Measurements from ENCODE around the gene EXOSC2. TPM values are rescaled to one million over a fixed set of nuclear protein-coding genes. Genes with fewer than 3 reads are reported as not detected.
A peak's percentile ranks its signal among the peaks of the same experiment; 100 is the strongest.

EXOSC2 gene
- total RNA-seq, 2 donors from 2014 or later, result 47.8 to 74.0 TPM

DNA sequence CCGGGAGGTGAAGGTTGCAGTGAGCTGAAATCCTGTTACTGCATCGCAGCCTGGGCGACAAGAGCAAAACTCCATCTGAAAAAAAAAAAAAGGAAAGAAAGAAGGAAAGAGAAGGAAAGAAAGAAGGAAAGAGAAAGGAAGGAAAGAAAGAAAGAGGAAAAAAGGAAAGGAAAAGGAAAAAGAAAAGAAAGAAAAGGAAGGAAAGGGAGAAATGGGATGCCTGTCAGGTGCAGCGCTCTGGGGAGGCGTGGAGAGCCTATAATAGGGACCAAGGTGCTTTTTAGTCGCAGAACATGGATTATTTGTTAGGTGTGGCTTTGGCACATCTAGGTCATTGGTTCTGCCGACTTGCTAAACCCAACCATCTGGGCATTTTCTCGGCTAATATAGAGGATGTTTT, 17.9 kb downstream of the EXOSC2 start:
- no peak for DNase-seq
- TF ChIP-seq, protein P1, sequence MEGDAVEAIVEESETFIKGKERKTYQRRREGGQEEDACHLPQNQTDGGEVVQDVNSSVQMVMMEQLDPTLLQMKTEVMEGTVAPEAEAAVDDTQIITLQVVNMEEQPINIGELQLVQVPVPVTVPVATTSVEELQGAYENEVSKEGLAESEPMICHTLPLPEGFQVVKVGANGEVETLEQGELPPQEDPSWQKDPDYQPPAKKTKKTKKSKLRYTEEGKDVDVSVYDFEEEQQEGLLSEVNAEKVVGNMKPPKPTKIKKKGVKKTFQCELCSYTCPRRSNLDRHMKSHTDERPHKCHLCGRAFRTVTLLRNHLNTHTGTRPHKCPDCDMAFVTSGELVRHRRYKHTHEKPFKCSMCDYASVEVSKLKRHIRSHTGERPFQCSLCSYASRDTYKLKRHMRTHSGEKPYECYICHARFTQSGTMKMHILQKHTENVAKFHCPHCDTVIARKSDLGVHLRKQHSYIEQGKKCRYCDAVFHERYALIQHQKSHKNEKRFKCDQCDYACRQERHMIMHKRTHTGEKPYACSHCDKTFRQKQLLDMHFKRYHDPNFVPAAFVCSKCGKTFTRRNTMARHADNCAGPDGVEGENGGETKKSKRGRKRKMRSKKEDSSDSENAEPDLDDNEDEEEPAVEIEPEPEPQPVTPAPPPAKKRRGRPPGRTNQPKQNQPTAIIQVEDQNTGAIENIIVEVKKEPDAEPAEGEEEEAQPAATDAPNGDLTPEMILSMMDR (conservative IDR thresholded peaks at IDR 0.05), result no peak
- 91 to 92% methylated on average over 8 of the region's 8 CpGs for WGBS, 2 experiments (ENCODE audit: insufficient coverage in 1 of 2, insufficient read length in 1 of 2)

DNA sequence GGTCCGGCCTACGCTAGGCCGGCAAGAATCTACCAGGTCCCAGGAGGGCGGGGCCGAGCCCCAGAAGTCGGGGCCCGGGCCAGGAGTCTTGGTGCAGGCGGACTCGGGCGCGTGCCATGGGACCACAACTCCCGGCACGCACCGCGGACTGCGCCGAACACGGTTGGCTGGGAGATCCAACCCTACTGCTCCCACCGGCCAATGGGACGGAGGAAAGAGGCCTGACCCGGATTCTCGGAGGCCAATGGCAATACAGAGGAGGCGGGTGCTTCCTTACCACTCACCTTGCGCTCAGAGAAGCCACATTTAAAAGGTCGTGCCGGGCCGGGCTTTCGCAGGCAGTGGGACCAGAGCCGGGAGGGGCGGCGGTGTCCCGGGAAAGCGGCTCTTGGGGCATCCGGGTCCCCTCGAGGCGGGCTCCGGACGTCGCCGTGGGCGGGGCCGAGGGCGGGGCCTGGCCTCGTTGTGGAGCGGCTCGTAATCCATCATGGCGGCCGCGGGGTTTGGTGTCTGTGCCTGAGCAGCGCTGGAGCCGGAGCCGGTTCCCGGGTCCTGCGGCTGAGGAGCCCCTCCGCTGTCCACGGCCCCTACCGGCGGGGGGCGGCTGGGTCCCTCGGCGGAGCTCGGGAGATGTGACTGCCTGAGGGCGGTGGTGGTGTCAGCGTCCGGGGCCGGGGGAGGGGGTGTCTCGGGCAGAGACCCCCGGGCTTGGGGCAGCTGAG, 19.1 kb downstream of the EXOSC2 start:
- Histone ChIP-seq H3K9me3 (ENCODE audit: control insufficient read depth, low read length) (no peaks in the 10 kb centered on the region), H3K36me3 (ENCODE audit: control insufficient read depth, insufficient read depth, low read length) (no peaks in the 10 kb centered on the region), H3K4me1 (ENCODE audit: control insufficient read depth, insufficient read depth, low read length) (no peaks in the 10 kb centered on the region), H3K4me3 (ENCODE audit: low read length) (peak overlapping the region; percentile 89), H3K27me3 (ENCODE audit: control insufficient read depth, insufficient read depth, low read length, poor library complexity, severe bottlenecking) (no peaks in the 10 kb centered on the region), H3K9ac (ENCODE audit: extremely low read depth, low read length, poor library complexity, severe bottlenecking) (peak overlapping the region; percentile 84), H3K27ac (ENCODE audit: low read depth, low read length) (peak overlapping the region; percentile 96)
- Mint-ChIP-seq H3K36me3 (ENCODE audit: low read depth) (no peaks in the 10 kb centered on the region), H3K4me1 (peaks cover 23% of the 10 kb centered on the region), H3K27ac (peak overlapping the region; percentile 88), H3K4me3 (peak overlapping the region; percentile 92), H3K27me3 (ENCODE audit: insufficient read depth) (no peaks in the 10 kb centered on the region), H3K9me3 (no peaks in the 10 kb centered on the region)
- TF ChIP-seq, protein P1 (conservative IDR thresholded peaks at IDR 0.05), result no peak
- peak; percentile 100 for DNase-seq
- WGBS, 2 experiments (ENCODE audit: insufficient coverage in 1 of 2, insufficient read length in 1 of 2), result 0% methylated on average over 37 to 68 of the region's 68 CpGs

More for the DNA sequence above, 17.9 kb downstream of the EXOSC2 start:
- Histone ChIP-seq H3K4me3 (ENCODE audit: low read length) (no peak overlapping the region), H3K9me3 (ENCODE audit: control insufficient read depth, low read length) (no peaks in the 10 kb centered on the region), H3K4me1 (ENCODE audit: control insufficient read depth, insufficient read depth, low read length) (no peaks in the 10 kb centered on the region), H3K9ac (ENCODE audit: extremely low read depth, low read length, poor library complexity, severe bottlenecking) (no peak overlapping the region), H3K27ac (ENCODE audit: low read depth, low read length) (no peak overlapping the region), H3K27me3 (ENCODE audit: control insufficient read depth, insufficient read depth, low read length, poor library complexity, severe bottlenecking) (no peaks in the 10 kb centered on the region), H3K36me3 (ENCODE audit: control insufficient read depth, insufficient read depth, low read length) (no peaks in the 10 kb centered on the region)
- H3K9me3 Mint-ChIP-seq, result no peaks in the 10 kb centered on the region
- no peak overlapping the region for H3K27ac Mint-ChIP-seq
- no peaks in the 10 kb centered on the region for H3K36me3 Mint-ChIP-seq (ENCODE audit: low read depth)
- H3K4me3 Mint-ChIP-seq, result no peak overlapping the region
- peaks cover 27% of the 10 kb centered on the region for H3K4me1 Mint-ChIP-seq
- no peaks in the 10 kb centered on the region for H3K27me3 Mint-ChIP-seq (ENCODE audit: insufficient read depth)

DNA sequence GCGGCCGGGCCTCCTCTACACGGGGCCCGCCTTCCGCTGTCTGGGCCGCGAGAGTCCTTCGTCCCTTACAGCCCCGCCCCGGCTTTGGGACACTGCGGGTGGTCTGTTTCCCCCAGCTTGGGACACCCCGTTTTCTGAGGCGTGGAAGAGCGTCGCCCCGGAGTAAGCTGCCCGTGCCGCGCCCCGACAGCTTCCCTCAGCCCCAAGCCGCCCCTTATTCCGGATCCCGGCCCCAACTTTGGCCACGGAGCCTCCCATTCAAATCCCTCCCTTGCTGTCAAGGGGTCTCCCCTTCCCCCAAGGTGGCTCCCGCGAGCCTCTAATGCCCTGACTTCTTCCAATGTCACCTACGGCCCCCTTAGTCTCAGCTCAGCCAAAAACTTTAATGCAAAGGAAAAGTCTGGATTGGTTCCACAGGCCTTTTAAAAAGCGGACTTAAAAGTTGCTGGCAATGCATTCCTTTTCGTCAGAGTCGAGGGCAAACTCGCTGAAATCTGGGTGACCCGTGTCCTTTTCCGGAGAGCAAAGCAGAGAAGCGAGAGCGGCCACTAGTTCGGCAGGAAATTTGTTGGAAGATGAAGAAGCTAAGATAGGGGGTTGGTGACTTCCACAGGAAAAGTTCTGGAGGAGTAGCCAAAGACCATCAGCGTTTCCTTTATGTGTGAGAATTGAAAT, 19.8 kb downstream of the EXOSC2 start:
- Histone ChIP-seq H3K36me3 (ENCODE audit: control insufficient read depth, insufficient read depth, low read length) (no peaks in the 10 kb centered on the region), H3K27me3 (ENCODE audit: control insufficient read depth, insufficient read depth, low read length, poor library complexity, severe bottlenecking) (no peaks in the 10 kb centered on the region), H3K9me3 (ENCODE audit: control insufficient read depth, low read length) (no peaks in the 10 kb centered on the region), H3K9ac (ENCODE audit: extremely low read depth, low read length, poor library complexity, severe bottlenecking) (peak overlapping the region; percentile 84), H3K4me3 (ENCODE audit: low read length) (peak overlapping the region; percentile 89), H3K27ac (ENCODE audit: low read depth, low read length) (peak overlapping the region; percentile 96), H3K4me1 (ENCODE audit: control insufficient read depth, insufficient read depth, low read length) (no peaks in the 10 kb centered on the region)
- Mint-ChIP-seq H3K4me3 (peak overlapping the region; percentile 92), H3K9me3 (no peaks in the 10 kb centered on the region), H3K27ac (peak overlapping the region; percentile 88), H3K27me3 (ENCODE audit: insufficient read depth) (no peaks in the 10 kb centered on the region), H3K4me1 (peaks cover 25% of the 10 kb centered on the region), H3K36me3 (ENCODE audit: low read depth) (no peaks in the 10 kb centered on the region)
- 0 to 1% methylated on average over 11 to 37 of the region's 37 CpGs for WGBS, 2 experiments (ENCODE audit: insufficient coverage in 1 of 2, insufficient read length in 1 of 2)
- DNase-seq, result peak; percentile 66
- TF ChIP-seq, protein P1 (conservative IDR thresholded peaks at IDR 0.05), result no peak
